Urinary bladder (tissue), 4 donors: ENCODE data around the gene COLEC12. TPM values are rescaled to one million over a fixed set of nuclear protein-coding genes. Genes with fewer than 3 reads are reported as not detected.

Experiments
- DNase-seq: peaks from one replicate; pipeline ENCODE4 v3.0.0-alpha.2; 2015; ENCODE audit errors: extremely low spot score
- H3K27ac ChIP-seq: one replicate; pipeline ENCODE4 v1.5.1; 2013; ENCODE audit warnings: low read depth, mild to moderate bottlenecking, moderate library complexity
- H3K36me3 ChIP-seq: one replicate; pipeline ENCODE4 v1.6.1; 2013; ENCODE audit warnings: mild to moderate bottlenecking, moderate library complexity; ENCODE audit not compliant: insufficient read depth
- H3K4me1 ChIP-seq: one replicate; pipeline ENCODE4 v1.6.1; 2013; ENCODE audit warnings: mild to moderate bottlenecking, moderate library complexity; ENCODE audit not compliant: insufficient read depth
- H3K4me3 ChIP-seq: one replicate; pipeline ENCODE4 v1.5.1; 2013; ENCODE audit warnings: low read depth, low read length
- WGBS: extraction: QIAGEN DNeasy Blood & Tissue Kit; methylation state at CpG from one replicate; pipeline ENCODE4 v1.1.7; 2013; 5-methylcytosine and 5-hydroxymethylcytosine counted together
- polyA plus RNA-seq: library from polyadenylated mRNA; stranded (reverse); fragments of 200-250 nt; gene quantifications from one replicate; pipeline ENCODE4 v1.2.3, GENCODE V29; 2013
- total RNA-seq: library from RNA; depleted of rRNA; stranded (reverse); fragments of >200 nt; gene quantifications from one replicate; pipeline ENCODE4 v1.2.3, GENCODE V29; 2014
- donor health status: healthy with polysubstance abuse.
- donor health status: healthy.

COLEC12 gene
- total and polyA plus RNA-seq, 2 donors: 31.9 to 92.7 TPM

DNA sequence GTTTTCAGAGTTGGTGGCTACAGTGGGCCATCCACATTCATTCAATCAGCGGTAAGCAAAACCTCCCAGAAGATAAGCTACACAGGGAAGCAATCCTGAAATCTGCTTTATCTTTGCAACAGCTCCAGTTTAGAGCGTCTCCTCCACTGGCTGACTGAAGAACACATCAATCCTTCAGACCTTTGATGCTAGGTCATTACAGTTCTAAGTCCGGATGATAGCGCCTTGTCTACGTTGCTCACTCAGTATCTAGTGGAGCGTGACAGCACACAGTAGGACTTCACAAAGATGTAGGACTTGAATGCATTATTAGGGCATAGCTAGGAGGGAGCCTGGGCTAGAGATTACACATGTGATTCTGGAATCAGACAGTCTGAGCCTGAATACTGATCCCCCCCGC is 5.0 kb downstream of the COLEC12 start:
- WGBS: 87% methylated on average over 7 of the region's 7 CpGs
- no peak overlapping the region for H3K4me3 ChIP-seq
- DNase-seq: no peak
- H3K36me3 ChIP-seq: no peaks in the 10 kb centered on the region
- H3K27ac ChIP-seq: no peak overlapping the region
- peaks cover 4% of the 10 kb centered on the region for H3K4me1 ChIP-seq

DNA sequence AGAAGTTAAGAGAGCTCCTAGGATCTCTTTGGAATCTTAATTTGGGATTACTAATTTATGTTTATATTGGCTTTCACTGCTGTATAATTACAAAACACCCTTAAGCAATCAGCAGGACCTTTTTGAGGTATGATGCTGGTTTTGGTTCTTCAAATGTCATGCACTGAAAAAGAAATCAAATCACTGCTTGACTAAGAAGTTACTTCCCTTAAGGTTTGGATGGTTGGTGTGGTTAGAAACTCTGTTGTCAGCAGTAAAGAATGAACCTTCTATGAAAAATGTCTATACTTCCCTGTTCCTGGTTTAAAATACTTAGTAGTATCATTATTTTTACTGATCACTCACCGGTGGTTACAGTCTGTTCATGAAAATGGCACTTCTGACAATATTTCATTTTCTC is 5.5 kb downstream of the COLEC12 start:
- Histone ChIP-seq H3K36me3 (no peaks in the 10 kb centered on the region), H3K4me3 (no peak overlapping the region), H3K4me1 (peaks cover 2% of the 10 kb centered on the region), H3K27ac (no peak overlapping the region)
- no peak for DNase-seq
- 90% methylated on average over 1 of the region's 1 CpG for WGBS

DNA sequence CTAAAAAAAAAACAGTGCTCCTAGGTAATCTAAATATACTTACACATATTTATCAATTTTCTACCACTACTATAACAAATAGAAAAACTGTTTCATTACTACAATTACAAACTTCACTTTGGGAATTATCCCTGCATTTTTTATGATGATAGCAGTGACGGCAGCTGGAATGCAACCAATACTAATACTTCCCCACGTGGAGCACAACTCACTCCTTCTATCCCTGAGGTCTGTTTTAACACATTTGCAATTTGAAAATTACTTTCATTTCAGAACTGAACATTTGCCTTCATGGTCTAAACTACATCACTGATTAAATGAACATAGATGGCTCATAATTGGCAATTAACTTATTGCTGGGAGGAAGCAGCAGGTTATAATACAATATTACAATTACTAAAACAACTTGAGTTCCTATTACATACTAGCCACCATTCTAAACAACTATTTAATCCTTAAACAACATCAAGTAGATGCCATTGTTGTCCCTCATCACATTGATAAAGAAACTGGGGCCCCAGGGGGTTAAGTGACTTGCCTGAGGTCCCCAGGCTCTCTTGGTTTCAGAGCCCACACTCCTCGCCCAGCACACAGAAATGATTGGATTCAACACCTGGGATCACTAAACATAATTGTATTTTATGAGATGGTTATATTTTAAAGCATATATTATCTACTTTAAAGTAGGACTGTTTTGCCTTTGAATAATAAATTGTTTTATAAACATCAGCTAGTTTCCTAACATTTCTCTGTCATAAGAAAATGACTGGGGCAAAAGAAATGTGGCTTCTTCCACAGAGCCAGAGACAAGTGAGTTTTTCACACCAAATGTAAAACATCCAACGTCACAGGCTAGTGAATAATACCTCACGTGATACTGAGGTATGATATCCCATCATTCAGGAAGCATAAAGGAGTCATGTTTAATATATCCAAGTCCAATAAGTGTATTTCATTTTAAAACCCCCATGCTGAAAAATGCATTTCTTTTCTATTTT is 6.2 kb downstream of the COLEC12 start:
- no peak for DNase-seq
- no peaks in the 10 kb centered on the region for H3K4me1 ChIP-seq
- H3K27ac ChIP-seq: no peak overlapping the region
- H3K4me3 ChIP-seq: no peak overlapping the region
- WGBS: 45% methylated on average over 5 of the region's 5 CpGs
- no peaks in the 10 kb centered on the region for H3K36me3 ChIP-seq

DNA sequence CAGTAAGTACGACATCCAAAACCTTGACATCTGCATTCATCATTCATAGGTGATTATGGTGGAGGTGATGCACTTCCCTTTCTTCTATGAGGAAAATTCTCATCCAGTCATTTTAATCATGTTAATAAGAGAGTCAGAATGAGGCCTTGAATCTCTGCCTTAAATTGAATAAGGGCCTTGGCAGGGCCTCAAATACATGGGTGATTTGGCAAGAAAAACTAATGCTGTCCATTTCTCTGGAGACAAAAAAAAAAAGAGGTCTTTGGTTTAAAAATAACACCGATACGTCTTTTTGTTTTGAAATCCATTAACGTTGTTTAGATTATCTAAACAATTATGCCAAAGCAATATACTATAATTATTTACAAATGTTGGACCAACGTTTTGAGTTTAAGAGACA is 8.1 kb downstream of the COLEC12 start:
- no peaks in the 10 kb centered on the region for H3K36me3 ChIP-seq
- H3K4me3 ChIP-seq: no peak overlapping the region
- H3K27ac ChIP-seq: no peak overlapping the region
- no peak for DNase-seq
- 29% methylated on average over 5 of the region's 5 CpGs for WGBS
- no peaks in the 10 kb centered on the region for H3K4me1 ChIP-seq

DNA sequence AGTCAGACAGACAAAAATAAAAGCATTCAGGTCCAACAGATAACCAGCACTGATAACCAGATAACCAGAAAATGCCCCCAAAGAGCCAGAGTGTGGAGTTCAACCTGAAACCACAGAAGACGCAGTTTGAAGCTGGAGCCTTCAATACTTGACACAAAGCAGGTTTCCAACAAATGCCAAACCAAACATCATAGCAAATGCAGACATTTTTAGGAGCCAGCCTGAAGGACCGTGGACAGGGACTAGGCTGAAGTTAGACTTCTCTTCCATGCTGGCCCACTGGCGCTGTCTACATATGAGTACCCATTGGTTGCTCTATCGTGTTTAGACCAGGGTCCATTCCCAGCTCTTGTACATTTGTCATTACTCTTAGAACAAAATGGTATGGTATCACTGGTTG is 9.9 kb downstream of the COLEC12 start:
- no peaks in the 10 kb centered on the region for H3K36me3 ChIP-seq
- no peak overlapping the region for H3K4me3 ChIP-seq
- DNase-seq: no peak
- no peak overlapping the region for H3K27ac ChIP-seq
- H3K4me1 ChIP-seq: no peaks in the 10 kb centered on the region
- WGBS: 83% methylated on average over 4 of the region's 4 CpGs

DNA sequence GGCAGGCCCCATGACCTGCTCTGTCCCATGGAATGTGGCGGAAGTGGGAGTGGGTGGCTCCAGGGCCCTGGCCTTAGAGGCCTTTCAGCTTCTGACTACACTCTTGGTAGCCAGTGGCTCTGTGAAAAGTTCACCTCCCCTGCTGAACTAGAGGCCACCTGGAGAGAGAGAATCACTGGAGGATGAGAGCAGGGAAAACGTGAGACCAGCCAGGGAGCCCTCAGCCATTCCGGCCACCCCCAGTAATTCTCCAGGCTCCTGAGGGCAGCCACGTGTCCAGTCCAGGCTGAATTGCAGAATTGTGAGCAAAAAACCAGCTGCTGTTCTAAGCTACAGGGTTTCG is 10.5 kb downstream of the COLEC12 start:
- Histone ChIP-seq H3K4me1 (no peaks in the 10 kb centered on the region), H3K4me3 (no peak overlapping the region), H3K36me3 (no peaks in the 10 kb centered on the region), H3K27ac (no peak overlapping the region)
- DNase-seq: no peak
- WGBS: 61% methylated on average over 5 of the region's 5 CpGs

DNA sequence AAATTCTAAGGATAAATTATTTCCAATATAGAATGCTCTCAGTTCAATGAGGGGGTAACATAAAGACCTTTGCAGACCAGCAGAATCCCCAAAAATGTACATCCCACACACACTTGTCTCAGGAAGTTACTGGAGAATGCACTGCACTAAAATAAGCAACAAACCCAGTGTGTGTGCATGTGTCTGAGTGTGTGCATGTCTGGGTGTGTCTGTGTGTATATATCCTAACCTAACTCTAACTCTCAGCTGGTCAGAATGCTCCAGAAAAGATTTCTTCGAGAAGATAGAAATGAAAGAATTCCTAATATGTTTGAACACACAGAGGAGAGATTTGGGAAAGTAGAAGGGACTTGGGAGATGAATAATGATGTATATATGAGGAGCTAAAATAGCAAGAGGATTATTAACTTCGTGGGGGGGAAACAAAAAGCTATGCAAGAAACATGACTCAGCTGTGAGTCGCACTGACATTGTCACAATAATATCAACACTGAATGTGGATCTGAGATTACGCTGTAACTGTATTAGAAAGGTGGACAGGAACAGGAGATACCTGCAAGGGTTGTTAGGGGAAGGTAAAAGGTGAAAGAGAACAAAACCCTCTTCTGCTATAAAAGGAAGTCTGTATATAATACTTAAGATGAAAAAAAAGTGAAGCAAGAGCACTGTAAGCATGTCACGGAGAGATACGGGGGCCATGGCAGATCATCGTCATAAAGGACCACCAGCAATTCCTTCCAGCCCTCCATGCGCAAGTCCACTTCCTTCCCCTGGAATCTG is 11.1 kb downstream of the COLEC12 start:
- Histone ChIP-seq H3K4me3 (no peak overlapping the region), H3K36me3 (no peaks in the 10 kb centered on the region), H3K27ac (no peak overlapping the region), H3K4me1 (no peaks in the 10 kb centered on the region)
- WGBS: 61% methylated on average over 8 of the region's 8 CpGs
- DNase-seq: no peak

DNA sequence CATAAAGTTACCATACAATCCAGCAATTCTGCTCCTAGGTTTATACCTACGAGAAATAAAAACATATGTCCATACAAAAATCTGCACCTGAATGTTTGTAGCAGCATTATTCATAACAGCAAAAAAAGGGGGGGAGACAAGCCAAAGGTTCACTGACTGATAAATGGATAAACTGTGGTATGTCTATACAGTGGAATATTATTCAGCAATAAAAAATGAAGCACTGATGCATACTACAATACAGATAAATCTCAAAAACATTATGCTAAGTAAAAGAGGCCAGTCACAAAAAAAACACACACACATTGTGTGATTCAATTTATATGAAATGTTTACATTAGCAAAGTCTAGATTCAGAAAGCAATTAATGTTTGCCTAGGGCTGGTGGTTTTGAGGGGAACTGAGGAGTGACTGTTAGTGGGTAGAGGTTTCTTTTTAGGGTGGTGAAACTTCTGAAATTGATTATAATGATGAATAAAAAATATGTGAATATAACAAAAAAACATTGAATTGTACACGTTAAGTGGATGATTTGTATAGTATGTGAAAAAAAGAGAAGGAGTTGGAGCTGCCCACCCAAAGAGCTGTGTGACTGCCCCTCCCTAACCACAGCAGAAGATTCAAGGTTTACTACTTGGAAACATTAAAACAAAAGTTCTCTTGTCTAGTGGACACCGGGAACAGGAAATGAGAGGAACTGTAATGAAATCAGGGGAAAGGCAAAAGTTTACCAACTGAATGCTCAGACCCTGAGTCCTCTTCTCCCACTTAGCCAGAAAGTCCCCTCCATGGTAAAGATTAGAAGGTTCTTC is 13.4 kb downstream of the COLEC12 start:
- WGBS: 81% methylated on average over 3 of the region's 3 CpGs
- no peaks in the 10 kb centered on the region for H3K4me1 ChIP-seq
- DNase-seq: no peak
- no peak overlapping the region for H3K27ac ChIP-seq
- no peak overlapping the region for H3K4me3 ChIP-seq
- H3K36me3 ChIP-seq: no peaks in the 10 kb centered on the region

DNA sequence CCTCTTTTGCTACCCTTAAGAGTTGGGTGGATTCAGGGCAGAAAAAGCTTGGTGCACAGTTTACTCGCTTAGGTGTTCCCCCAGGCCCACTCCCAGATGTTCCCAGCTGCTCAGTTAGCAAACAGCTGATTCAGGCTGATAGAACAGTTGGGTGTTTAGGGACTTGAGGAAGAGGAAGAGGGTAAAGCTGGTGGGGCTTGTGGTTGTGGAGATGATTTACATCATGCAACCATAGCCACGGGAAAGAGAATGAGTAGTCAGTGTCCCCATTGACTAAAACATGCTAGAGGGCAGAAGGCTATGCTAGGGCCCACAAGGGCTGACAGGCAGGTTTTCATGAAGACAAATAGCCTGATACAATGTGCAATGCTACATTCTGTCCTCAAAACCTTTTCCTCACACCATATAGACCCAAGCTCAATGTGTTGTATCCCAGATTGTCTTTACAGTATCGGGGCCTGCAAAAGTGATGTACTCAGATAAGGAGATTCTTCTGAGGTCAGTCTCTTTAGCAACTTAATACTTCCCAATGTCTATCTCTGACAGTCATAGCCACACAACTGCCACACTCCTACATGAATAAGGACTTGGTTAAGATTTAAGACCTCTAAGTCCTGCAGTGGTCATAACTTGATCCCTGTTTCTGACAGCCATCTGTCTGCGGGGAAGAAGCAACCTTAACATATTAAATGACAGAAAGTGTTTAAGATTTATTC is 15.6 kb downstream of the COLEC12 start:
- H3K27ac ChIP-seq: no peak overlapping the region
- DNase-seq: no peak
- no peak overlapping the region for H3K4me3 ChIP-seq
- no peaks in the 10 kb centered on the region for H3K36me3 ChIP-seq
- 58% methylated on average over 4 of the region's 4 CpGs for WGBS
- H3K4me1 ChIP-seq: no peaks in the 10 kb centered on the region

DNA sequence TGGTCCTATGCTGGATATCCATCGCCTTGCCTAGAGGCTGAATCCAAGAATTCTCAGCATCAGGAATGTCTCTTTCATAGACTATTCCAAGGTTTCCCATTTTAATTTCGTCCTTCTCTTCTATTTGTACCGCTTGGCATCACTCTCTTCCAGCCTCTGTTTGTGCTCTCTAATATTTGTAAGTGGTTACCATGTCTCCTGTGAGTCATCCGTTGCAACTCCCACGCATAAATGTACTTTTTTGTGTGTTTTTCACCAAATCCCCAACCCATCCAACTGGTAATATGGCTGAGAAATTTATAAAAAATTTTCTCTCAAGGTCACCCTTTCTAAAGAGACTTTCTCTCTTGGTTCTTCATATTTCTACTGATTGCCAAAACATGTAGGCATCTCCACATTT is 21.8 kb downstream of the COLEC12 start:
- WGBS: 79% methylated on average over 5 of the region's 5 CpGs
- Histone ChIP-seq H3K27ac (no peak overlapping the region), H3K4me3 (no peak overlapping the region), H3K36me3 (no peaks in the 10 kb centered on the region), H3K4me1 (no peaks in the 10 kb centered on the region)
- no peak for DNase-seq

DNA sequence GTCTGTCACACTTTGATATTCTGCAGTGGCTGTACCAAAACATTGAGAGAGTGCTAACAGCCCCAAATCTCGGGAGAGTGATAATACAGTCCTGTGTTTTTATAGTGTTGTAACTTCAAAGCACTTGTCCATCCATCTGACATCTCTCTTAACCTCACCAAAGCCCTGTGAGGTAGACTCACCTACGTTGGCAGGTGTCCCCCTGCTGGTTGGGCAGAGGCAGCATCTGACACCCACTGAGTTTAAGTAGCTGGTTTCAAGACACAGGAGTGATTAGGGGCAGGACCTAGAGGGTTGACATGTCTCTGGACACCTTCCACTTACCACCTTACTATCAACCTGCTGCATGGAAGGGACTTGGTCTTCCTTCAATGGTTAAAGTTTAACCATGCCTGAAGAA is 22.9 kb downstream of the COLEC12 start:
- no peaks in the 10 kb centered on the region for H3K4me1 ChIP-seq
- no peak overlapping the region for H3K4me3 ChIP-seq
- H3K36me3 ChIP-seq: no peaks in the 10 kb centered on the region
- WGBS: 29% methylated on average over 2 of the region's 2 CpGs
- H3K27ac ChIP-seq: no peak overlapping the region
- DNase-seq: no peak

DNA sequence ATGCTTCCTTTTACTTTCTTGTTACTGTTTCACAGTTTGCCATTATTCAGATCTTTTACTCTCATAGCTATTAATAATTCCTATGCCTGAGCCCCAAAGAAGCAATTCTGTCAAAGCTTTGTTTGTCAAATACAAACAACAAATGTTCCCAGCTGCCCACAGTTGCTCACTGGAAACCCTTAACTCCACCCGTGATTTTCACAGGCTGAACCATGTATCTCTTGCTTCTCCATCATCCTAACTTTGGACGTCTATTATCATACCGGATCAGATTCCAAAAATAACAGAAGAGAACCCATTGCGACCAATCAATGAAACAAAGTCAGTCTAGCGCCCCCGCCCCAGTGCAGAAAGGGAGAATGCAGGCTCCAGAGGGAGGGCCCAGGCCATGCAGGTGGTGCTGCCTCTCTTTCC is 24.2 kb downstream of the COLEC12 start:
- no peaks in the 10 kb centered on the region for H3K4me1 ChIP-seq
- 50% methylated on average over 6 of the region's 6 CpGs for WGBS
- DNase-seq: no peak
- no peak overlapping the region for H3K4me3 ChIP-seq
- H3K36me3 ChIP-seq: no peaks in the 10 kb centered on the region
- H3K27ac ChIP-seq: no peak overlapping the region
